ENCODE data around the gene NDUFS5. TPM values are rescaled to one million over a fixed set of nuclear protein-coding genes. Genes with fewer than 3 reads are reported as not detected.

NDUFS5 gene
- total and polyA plus RNA-seq, 3 donors from 2014 or later, result 211 to 354 (median 298) TPM

DNA sequence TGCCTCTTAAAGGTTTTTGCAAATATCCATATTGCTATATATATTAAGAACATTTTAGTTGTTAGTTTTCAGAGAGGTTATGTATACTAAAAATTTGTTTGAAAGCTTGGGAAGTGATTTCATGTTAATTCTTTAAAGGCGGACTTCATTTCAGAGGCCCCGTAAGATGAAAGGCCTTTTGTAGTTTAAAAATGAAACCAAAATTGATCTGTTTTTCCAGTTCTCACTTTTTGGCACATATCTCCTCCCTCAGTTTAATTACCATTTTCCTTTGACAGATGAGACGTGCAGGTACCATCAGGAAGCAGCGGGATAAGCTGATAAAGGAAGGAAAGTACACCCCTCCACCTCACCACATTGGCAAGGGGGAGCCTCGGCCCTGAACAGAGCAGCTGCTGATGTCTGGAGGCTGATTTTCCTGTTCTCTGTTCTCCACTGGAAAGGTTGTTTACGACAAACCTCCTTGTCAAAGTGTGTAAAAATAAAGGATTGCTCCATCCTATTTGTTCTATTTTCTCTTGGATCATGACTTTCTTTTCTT lies 8.0 kb downstream of the NDUFS5 start:
- Histone ChIP-seq H3K27me3 (no peaks in the 10 kb centered on the region), H3K36me3 (ENCODE audit: low read depth, missing control alignments) (peaks cover under 1% of the 10 kb centered on the region), H3K9me3 (no peaks in the 10 kb centered on the region), H3K4me3 (no peak overlapping the region), H3K4me1 (no peaks in the 10 kb centered on the region), H3K27ac (no peak overlapping the region)
- TF ChIP-seq, protein P1, sequence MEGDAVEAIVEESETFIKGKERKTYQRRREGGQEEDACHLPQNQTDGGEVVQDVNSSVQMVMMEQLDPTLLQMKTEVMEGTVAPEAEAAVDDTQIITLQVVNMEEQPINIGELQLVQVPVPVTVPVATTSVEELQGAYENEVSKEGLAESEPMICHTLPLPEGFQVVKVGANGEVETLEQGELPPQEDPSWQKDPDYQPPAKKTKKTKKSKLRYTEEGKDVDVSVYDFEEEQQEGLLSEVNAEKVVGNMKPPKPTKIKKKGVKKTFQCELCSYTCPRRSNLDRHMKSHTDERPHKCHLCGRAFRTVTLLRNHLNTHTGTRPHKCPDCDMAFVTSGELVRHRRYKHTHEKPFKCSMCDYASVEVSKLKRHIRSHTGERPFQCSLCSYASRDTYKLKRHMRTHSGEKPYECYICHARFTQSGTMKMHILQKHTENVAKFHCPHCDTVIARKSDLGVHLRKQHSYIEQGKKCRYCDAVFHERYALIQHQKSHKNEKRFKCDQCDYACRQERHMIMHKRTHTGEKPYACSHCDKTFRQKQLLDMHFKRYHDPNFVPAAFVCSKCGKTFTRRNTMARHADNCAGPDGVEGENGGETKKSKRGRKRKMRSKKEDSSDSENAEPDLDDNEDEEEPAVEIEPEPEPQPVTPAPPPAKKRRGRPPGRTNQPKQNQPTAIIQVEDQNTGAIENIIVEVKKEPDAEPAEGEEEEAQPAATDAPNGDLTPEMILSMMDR (IDR thresholded peaks at IDR 0.05), result no peak
- no peak for TF ChIP-seq POLR2A (IDR thresholded peaks at IDR 0.05)
- DNase-seq, result no peak
- WGBS, 2 donors, result 77 to 82% methylated on average over 6 of the region's 6 CpGs
- intact Hi-C loops (cut with DNase I; ENCODE audit: low total_unique reads), result no loop called here

DNA sequence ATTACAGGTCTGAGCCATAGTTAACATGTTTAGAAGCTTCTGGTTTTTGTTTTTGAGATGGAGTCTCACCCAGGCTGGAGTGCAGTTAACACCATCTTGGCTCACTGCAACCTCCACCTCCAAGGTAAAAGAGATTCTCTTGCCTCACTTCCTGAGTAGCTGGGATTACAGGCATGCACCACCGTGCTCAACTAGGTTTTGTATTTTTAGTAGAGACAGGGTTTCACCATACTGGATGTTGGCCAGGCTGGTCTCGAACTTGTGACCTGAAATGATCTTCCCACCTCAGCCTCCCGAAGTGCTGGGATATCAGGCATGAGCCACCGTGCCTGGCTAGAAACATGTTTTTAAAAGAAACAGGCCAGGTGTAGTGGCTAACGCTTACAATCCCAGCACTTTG lies 10.5 kb downstream of the NDUFS5 start:
- no peak for DNase-seq
- H3K9me3 ChIP-seq, result no peaks in the 10 kb centered on the region
- H3K27me3 ChIP-seq, result no peaks in the 10 kb centered on the region
- TF ChIP-seq, protein P1 (IDR thresholded peaks at IDR 0.05), result no peak
- TF ChIP-seq POLR2A (IDR thresholded peaks at IDR 0.05), result no peak
- no peaks in the 10 kb centered on the region for H3K4me1 ChIP-seq
- H3K36me3 ChIP-seq (ENCODE audit: low read depth, missing control alignments), result no peaks in the 10 kb centered on the region
- intact Hi-C loops (cut with DNase I; ENCODE audit: low total_unique reads), result no loop called here
- 72 to 95% methylated on average over 5 of the region's 5 CpGs for WGBS, 2 donors
- no peak overlapping the region for H3K4me3 ChIP-seq
- H3K27ac ChIP-seq, result no peak overlapping the region

DNA sequence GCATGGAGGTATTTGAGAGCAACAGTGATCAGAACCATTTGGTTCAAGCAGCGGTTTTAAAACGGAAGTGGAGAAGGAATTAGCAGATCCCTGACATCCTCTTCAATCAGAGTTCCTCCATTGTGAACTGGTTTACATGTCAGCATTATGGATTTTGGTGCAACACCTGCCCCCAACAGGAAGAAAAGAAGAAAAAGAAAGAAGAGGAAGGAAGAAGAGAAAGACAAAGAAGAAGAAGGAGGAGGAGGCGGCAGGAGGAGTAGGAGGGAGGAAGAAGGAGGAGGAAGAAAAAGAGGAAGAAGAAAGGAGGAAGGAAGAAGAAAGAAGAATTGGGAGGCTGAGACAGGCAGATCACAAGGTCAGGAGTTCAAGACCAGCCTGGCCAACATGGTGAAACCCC lies 17.4 kb downstream of the NDUFS5 start:
- 77 to 92% methylated on average over 3 of the region's 3 CpGs for WGBS, 2 donors
- no peaks in the 10 kb centered on the region for H3K9me3 ChIP-seq
- no peak overlapping the region for H3K27ac ChIP-seq
- no peaks in the 10 kb centered on the region for H3K27me3 ChIP-seq
- H3K4me3 ChIP-seq, result no peak overlapping the region
- TF ChIP-seq, protein P1 (IDR thresholded peaks at IDR 0.05), result no peak
- TF ChIP-seq POLR2A (IDR thresholded peaks at IDR 0.05), result no peak
- no peak for DNase-seq
- intact Hi-C loops (cut with DNase I; ENCODE audit: low total_unique reads), result no loop called here
- peaks cover 19% of the 10 kb centered on the region for H3K4me1 ChIP-seq
- no peaks in the 10 kb centered on the region for H3K36me3 ChIP-seq (ENCODE audit: low read depth, missing control alignments)

DNA sequence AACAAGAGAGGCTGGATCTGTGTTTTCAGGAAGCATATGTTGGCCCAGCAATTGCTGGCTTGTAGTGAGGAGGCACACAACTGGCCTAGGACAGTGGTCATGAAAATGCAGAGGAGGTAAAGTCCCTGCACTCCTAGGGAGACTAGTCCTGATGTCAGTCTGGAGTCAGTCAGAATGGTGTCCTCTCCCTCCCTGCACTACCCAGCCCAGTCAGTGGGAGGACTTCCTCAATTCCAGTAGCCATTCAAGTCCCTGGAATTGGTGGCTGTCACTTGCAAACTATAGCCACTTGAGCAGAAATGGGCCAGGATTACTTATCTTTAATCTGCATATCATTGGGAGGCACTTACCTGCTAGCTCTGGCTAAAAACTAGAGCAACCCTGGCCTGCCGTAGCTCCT lies 18.6 kb downstream of the NDUFS5 start:
- DNase-seq, result no peak
- WGBS, 2 donors, result 83 to 91% methylated on average over 1 of the region's 1 CpG
- Histone ChIP-seq H3K9me3 (no peaks in the 10 kb centered on the region), H3K4me1 (peaks cover 19% of the 10 kb centered on the region), H3K36me3 (ENCODE audit: low read depth, missing control alignments) (no peaks in the 10 kb centered on the region), H3K27ac (no peak overlapping the region), H3K27me3 (no peaks in the 10 kb centered on the region), H3K4me3 (no peak overlapping the region)
- intact Hi-C loops (cut with DNase I; ENCODE audit: low total_unique reads), result no loop called here
- no peak for TF ChIP-seq POLR2A (IDR thresholded peaks at IDR 0.05)
- TF ChIP-seq, protein P1 (IDR thresholded peaks at IDR 0.05), result no peak

DNA sequence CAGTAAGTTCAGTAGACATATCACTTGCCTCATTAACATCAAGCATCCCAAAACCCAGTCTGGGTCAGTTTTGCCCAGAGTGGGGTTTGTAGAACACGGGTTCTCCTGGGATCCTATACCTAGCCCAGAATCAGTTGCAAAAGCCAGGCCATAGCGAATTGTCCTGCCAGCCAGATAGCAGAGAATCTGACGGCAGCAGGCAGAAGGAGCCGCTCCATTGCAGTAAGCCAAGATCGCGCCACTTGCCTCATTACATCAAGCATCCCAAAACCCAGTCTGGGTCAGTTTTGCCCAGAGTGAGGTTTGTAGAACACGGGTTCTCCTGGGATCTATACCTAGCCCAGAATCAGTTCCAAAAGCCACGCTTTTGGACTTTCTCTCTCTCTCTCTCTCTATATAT lies 19.1 kb downstream of the NDUFS5 start:
- H3K27ac ChIP-seq, result no peak overlapping the region
- no peak for DNase-seq
- TF ChIP-seq POLR2A (IDR thresholded peaks at IDR 0.05), result no peak
- intact Hi-C loops (cut with DNase I; ENCODE audit: low total_unique reads), result no loop called here
- no peaks in the 10 kb centered on the region for H3K27me3 ChIP-seq
- WGBS, 2 donors, result 82 to 92% methylated on average over 8 of the region's 8 CpGs
- H3K4me1 ChIP-seq, result peaks cover 19% of the 10 kb centered on the region
- H3K4me3 ChIP-seq, result no peak overlapping the region
- H3K9me3 ChIP-seq, result no peaks in the 10 kb centered on the region
- no peaks in the 10 kb centered on the region for H3K36me3 ChIP-seq (ENCODE audit: low read depth, missing control alignments)
